Umbilical cord (tissue), 2 donors: ENCODE measurements around the gene NAB2. TPM values are rescaled to one million over a fixed set of nuclear protein-coding genes. Genes with fewer than 3 reads are reported as not detected.
"Not testable (repeated sequence)": the region's sequence is repeated elsewhere in the genome, so short reads cannot be mapped to it uniquely, and the experiment has no call there.

Experiments used
- DNase-seq: peaks from one replicate; pipeline ENCODE4 v3.0.0-alpha.2; 2015; ENCODE audit warnings: low spot score
- total RNA-seq: library from RNA; depleted of rRNA; stranded (reverse); fragments of >200 nt; gene quantifications from one replicate; pipeline ENCODE4 v1.2.3, GENCODE V29; 2014; ENCODE audit warnings: low replicate concordance; ENCODE audit not compliant: insufficient read depth

The NAB2 gene
- total RNA-seq, 1 donor from 2014 or later = 27.9 TPM

DNA sequence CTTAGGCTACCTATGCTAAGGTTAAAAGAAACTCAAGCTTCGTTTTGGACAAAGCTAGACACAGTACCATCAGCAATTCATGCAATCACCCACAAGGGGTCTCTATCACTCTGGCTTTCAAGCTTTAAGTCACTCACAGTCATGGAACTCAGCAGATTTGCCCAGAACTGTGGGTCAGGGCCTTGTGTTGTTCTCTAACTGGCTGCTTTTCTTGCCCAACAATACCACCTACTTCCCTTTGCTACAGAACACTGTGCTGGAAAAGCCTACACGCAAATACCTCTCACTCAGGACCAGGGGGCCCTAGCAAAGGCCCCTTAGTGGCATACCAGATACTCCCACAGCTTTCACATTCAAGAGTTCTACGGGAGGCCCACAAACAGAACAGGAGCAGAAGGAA, 19.4 kb upstream of the NAB2 start:
- DNase-seq = peak; percentile 90

DNA sequence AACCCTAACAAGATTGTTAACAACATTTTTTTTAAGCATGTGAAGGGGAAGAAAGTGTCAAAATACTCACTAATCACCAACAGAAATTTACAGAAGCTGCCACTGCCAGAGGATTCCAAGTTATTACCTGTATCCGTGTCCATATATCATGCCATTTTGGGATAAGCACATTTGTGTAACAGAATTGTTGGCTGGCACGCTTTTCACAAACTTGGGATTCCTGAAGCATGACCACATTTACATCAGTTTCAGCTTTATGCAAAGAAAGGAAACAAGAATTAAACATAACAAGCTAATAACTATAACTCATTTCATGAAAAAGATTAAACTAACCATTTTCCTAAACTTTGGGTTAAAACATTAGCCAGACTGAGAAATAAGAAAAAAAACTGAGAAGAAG, 16.3 kb upstream of the NAB2 start:
- no peak for DNase-seq

DNA sequence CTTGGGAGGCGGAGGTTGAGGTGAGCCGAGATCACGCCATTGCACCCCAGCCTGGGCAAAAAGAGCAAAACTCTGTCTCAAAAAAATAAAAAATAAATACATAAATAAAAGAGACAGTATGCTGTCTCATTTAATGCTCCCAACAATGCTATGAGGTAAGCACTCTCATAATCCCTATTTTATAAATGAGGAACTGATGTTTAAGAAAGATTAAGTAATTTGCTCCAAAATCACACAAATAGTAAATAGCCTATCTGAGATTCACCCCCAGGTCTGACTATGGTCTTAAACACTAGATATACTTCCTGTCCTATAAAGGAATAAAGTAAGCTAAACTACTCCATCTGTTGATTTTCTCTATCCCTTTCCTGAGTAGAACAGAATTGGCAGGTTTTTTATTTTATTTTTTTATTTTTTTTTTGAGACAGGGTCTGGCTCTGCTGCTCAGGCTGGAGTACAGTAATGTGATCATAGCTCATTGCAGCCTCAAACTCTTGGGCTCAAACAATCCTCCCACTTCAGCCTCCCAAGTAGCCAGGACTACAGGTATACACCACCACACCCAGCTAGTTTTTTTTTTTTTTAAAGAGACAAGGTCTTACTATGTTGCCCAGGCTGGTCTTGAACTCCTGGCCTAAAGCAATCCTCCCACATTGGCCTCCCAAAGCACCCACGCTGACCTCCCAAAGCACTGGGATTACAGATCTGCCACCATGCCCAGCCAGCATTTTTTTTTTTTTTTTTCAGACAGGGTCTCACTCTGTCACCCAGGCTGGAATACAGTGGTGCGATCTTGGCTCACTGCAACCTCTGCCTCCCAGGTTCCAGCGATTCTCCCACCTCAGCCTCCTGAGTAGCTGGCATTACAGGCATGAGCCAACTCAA, 15.1 kb upstream of the NAB2 start:
- DNase-seq = not testable (repeated sequence)

DNA sequence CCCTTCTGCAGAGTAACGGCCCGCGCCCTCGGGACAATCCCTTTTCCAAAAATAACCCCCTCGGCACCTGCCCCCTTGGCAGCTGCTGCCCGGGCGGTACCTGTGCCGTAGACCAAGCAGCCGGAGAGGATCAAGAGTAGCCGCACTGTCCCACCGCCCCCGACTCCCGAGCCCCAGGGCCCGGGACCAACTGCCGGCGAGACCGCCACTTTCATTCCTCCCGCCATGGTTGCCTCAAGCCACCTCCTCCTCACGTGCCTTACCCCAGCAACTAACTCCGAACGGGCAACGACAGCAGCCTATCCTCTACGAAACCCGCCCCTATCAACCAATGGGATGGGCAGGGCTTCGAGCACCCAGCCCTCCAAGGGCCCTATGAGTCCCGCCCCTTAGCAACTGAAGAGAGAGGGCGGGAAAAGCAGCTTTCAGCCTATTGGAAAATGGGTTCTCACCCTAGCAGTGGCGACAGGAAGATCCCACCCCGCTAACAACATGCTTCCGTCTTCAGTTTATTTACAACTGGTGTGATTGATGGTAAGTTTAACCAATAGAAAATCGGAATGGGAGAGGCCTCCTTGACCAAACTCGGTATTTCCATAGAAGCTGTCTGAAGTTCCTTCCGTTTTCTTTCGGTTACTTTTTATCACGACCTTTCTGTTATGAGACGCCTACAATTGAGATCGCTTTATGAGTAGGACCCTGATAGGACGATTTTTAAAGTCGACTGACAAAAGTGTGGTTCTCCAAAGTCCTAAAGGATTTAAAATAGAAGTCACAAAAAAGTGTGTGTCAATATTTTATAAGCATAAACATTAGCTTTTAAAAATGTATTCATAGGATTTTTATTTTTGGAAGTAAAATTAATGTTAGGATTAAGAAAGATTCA, 10.2 kb upstream of the NAB2 start, which contains the start of gene NEMP1:
Gene NEMP1 (minus strand): TSS at position 273 of the 886 bp plus-strand sequence. CDS start 46 bp downstream, at position 227.
- DNase-seq = peak; percentile 100

DNA sequence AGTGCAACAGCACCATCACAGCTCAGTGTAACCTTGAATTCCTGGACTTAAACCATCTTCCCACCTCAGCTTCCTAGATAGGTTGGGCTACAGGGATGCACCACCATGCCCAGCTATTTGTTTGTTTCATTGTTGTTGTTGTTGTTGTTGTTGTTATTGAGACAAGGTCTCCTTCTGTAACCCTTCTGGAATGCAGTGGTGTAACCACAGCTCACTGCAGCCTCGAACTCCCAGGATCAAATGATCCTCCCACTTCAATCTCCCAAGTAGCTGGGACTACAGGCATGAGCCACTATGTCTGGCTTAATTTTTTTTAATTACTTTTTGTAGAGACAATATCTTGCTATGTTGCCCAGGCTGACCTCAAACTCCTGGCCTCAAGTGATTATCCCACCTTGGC, 9.1 kb upstream of the NAB2 start:
- no peak for DNase-seq

DNA sequence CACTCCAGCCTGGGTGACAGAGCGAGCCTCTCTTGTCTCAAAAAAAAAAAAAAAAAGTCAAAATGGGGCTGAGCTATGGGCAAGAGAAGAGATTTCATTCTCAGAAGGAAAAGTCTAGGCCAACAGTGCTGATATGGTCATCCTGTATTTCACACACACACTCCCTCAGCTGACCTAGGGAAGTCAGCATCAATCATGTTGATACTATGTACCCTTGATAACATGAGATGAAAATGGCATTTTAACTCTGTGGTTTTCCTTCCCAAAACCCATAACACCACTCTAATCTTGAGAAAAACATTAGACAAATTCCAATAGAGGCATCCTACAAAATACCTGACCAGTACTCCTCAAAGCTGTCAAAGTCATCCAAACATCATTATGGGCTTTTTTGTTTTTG, 8.1 kb upstream of the NAB2 start:
- no peak for DNase-seq

DNA sequence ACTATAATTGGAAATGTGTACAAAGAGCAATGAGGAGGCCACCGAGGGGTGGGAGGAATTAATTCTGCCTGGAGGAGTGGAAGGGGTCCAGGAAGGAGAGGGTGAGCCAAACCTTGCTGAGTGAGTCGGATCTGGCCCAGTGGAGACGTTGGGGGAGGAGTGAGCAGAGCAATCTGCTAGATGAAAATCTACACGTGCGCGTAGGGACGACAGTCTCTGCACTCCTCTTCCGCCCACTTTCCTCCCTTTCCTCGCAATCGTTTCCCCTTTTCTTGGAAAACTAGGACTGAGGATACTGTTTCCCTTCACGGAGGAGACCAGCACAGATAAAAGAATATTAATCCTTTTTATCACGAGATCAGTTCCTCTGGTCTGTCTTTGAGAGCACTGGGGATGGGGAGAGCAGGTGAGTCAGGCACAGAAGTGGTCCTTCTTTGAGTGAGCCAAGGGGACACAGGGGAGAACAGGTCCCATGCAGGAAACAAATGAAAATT, 2.9 kb upstream of the NAB2 start:
- DNase-seq = peak; percentile 85

DNA sequence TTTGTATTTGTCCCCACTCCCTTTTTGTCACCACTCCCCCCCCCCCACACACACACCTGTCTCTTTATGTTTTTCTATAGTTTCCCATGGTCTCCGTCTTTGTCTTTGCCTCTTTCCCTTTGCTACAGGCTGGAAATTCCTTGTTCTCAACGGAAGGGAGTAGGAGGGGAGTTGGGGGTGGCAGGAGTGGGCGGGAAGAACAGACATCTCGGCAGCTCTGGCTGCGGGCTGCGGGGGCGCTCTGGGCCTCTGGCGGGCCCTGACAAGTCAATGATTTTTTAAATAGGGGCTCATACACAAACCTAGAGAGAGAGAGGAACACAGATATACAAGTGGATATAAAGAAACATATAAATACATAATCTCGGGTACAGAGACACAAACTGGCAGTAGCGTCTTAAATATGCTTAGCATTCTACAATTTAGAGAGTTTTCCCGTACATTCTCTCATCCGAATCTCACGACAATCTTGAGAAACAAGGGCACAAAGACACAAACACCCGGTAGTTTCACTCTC, 2.4 kb upstream of the NAB2 start:
- DNase-seq = peak; percentile 92

DNA sequence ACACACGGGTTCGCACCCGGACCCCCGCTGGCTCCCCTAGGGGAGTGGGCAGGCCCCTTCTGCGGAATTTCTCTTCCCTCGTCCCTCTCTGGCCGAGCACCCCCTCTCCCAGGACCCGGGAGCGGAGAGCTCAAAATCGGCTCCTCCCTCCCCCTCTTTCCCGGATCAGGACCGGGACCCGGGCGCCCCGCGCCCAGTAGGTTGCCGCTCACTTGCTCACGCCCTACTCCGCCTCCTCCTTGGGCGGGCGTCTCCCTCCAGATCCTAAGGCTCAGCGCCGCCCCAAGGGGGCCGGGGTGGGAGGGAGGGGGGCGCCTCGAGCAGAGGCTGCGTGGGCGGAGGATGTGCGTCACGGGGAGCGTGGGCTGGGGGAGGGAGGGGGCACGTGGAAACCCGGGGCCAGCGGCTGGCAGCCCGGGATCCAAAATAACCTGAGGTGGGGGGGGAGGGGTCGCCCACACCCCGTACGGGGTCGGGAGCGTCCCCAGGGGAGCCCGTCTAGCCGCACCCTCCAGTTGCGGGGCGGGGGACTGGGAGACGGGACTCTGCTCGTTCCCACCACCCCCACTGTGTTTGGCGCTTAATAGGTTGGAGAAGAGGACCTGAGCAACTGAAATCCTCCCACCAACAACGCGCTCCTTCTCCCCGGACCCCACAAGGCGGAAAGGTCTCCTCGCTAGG, 1.8 kb upstream of the NAB2 start:
- DNase-seq = peak; percentile 94

DNA sequence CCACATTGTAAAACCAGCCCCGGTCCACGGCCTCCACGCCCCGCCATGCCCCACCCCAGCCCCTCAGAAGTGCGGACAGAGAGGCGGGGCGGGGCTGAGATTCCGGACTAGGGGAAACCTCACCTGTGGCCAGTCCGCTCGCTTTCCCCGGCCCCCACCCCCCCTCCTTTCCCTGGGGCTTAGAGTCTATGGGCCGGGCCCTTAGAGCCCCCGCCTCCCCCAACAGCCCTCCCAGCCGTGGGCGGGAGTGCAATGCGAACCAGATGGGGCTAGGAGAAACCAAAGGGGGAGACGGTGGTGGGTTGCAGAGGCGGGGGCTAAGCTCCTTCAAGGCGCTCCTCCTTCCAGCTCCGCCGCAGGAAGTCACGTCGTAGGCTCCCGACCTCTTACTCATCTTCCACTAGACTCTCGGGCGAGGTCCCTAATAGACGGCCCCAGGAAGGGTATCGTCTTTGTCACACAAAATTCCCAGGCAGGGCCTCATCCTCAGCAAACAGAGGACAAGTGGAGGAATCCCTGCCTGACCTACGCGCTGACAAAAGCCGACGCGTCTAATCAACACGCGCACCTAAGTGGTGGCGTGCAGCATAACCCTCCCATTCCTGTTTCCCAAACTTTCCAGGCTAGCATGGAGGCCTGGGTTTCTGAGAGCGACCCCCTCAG, 1.1 kb upstream of the NAB2 start:
- peak; percentile 99 for DNase-seq

DNA sequence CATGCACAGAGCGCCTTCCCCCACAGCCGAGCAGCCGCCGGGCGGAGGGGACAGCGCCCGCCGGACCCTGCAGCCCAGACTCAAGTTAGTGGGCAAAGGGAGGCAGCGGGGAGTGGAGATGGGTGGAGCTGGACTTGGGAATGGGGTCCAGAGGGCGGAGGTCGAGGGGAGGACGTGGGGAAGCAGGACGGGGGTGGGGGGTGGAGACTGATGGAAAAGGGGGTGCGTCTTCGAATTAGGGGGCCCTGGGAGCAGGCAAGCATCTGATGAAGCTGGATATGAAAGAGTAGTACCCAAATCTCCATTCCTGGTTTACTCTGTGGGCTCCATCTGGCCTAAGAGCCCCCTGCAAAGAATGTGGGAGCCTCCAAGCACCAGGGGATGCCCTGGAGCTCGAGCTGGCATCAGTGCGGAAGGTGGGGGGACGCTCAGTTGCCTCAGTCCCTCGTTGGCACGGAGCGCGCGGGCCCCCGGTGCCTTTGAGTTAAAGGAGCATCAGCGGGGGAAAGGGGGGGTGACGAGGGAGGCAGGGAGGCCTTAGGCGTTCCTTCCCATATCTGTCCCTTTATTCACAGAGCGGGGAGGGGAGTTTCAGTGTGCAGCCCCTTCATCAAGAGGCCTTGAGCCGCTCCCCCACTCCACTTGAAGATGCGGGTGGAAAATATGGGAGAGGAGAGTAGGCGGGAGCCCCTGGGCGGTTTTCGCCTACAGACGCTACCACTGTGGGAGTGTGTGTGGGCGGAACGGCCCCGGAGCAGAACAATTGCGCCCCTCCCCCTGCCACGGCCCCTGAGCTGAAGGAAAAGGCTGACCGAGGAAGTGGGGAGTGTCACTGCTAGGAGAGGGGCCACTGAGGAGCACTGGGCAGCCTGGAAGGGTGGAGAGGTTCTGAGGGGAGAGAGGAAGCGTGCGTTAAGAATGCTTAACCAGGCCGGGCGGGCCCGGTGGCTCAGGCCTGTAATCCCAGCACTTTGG, 644 bp downstream of the NAB2 start:
- DNase-seq = peak; percentile 93

DNA sequence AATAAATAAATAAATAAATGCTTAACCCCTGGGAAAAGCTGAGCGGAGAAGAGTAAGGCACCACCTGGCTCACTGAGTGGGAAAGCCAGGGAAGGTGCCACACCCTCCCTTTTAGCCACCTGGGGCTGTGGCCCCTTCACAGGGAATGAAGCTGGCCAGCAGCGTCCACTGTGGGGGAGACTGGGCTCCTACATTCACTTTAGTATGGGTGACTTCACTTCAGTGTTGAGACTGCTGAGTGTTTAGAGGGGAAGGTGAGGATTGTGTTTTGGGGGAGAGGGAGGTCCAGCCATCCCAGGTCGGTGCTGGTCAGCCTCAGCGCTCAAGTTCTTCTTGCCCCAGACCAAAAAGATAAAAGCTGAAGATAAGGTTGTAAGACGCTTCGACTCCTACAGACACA, 1.6 kb downstream of the NAB2 start:
- DNase-seq = no peak

DNA sequence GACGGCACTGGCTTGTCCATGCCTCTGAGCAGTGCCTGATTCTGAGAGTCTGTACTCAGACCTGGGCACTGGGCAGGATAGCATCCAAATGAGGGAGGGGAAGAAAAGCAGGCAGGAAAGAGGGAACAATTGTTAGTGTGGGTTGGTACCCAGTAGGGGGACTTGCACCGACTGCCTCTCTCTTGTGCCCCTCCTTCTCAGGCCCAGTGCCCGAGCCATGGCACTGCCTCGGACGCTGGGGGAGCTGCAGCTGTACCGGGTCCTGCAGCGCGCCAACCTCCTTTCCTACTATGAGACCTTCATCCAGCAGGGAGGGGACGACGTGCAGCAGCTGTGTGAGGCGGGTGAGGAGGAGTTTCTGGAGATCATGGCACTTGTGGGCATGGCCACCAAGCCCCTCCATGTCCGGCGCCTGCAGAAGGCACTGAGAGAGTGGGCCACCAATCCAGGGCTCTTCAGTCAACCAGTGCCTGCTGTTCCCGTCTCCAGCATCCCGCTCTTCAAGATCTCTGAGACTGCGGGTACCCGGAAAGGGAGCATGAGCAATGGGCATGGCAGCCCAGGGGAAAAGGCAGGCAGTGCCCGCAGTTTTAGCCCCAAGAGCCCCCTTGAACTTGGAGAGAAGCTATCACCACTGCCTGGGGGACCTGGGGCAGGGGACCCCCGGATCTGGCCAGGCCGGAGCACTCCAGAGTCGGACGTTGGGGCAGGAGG, 2.2 kb downstream of the NAB2 start:
- DNase-seq = no peak

DNA sequence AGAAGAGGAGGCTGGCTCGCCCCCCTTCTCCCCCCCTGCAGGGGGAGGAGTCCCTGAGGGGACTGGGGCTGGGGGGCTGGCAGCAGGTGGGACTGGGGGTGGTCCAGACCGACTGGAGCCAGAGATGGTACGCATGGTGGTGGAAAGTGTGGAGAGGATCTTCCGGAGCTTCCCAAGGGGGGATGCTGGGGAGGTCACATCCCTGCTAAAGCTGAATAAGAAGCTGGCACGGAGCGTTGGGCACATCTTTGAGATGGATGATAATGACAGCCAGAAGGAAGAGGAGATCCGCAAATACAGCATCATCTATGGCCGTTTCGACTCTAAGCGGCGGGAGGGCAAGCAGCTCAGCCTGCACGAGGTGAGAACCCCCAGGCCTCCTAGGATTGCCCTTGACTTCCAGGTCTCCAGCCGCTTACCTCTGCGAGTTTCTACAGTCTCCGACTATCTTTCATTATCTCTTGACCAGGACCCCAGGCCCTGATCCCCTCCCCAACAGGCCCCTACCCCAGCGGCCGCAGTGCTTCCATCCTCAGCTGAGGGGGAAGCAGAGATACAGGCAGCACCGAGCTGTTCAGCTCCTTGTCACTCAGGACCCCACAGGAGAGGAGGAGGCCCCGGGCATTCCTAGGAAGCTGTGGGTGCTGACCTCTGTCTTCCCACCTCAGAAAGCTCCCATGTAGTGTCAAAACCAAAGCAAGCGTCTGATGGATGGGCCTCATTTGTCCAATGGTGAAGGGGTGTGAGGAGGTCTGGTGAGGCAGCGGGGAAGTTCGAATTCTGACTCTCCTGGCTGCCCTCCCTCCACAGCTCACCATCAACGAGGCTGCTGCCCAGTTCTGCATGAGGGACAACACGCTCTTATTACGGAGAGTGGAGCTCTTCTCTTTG, 3.0 kb downstream of the NAB2 start:
- no peak for DNase-seq

DNA sequence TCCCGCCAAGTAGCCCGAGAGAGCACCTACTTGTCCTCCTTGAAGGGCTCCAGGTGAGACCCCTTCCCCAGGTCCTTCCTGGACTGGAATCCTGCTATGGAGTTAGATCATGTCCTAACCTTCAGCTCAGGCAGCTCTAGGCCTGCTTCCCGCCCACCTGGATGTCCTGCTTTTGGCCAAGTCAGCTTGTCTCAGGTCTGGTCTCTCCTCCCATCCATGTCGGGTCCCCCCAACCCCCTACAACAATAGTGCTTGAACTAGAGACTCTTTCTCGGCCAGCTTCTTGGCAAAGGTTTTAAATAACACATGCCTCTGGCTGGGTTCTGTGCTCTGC, 3.6 kb downstream of the NAB2 start:
- no peak for DNase-seq

DNA sequence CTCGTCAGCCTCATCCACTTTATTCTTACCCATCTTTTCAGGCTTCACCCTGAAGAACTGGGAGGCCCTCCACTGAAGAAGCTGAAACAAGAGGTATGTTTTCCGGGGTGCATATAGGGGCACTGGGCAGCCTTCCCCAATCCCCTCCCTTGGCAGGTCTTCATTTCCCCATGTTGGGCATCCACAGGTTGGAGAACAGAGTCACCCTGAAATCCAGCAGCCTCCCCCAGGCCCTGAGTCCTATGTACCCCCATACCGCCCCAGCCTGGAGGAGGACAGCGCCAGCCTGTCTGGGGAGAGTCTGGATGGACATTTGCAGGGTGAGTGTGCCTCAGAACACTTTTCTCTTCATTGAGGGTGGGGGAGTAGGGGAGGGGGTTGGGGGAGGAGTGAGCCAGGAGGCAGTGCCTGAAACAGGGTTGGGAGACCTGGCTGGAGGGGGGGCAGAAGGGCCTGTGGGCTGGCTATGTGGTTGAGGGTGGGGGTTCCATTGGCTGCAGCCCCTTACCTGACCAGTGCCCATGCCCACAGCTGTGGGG, 4.0 kb downstream of the NAB2 start:
- DNase-seq = no peak

DNA sequence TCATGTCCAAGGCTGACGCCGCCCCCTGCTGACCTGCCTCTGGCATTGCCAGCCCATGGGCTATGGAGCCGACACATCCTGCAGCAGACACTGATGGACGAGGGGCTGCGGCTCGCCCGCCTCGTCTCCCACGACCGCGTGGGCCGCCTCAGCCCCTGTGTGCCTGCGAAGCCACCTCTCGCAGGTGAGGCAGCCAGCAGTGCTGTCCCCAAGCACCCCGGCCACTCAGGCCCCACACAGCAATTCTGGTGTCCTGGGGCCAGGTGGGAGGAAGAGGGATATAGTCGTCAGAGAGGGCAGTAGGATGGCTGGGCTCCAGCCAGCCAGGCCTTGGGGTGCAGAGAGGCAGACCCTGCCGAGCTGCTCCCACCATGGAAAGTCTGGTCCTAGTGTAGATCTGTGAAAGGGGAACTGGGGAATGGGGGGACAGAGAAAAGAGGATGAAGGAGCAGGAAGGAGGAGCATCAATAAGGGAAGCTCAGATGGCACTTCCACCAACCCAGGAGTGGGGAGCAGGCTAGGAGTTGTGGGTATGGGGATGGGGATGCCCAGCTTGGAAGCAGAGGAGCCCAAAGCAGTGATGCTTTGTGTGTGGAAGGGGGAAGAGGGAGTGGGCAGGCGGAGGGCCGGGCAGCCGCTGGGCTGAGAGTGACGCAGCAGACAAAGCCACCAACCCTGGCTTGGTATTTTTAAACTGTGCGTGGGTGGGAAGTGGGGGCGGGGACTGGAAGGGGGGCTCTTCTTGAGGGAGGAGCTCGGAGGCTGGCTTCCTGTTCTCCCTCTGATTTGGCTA, 4.7 kb downstream of the NAB2 start:
- DNase-seq = peak; percentile 83
